Smooth muscle cell (in vitro differentiated cells): ENCODE measurements around the gene MT2A. TPM values are rescaled to one million over a fixed set of nuclear protein-coding genes. Genes with fewer than 3 reads are reported as not detected.

Experiments used
- DNase-seq: peaks from one replicate; lab custom pipeline; 2025; ENCODE audit not compliant: unreplicated experiment; lab: John Stamatoyannopoulos, UW
- H2AFZ ChIP-seq: fragments of 200-600 bp; sonication (generic); 2 replicates; pipeline ENCODE4 v1.6.0; 2016; ENCODE audit warnings: antibody characterized with exemption, low read depth, mild to moderate bottlenecking
- H3F3A ChIP-seq: fragments of 200-600 bp; sonication (generic); 2 replicates; pipeline ENCODE4 v1.6.0; 2017; ENCODE audit warnings: antibody characterized with exemption, low read depth
- H3K27ac ChIP-seq: fragments of 200-600 bp; sonication (generic); 2 replicates; pipeline ENCODE4 v1.5.1; 2016; ENCODE audit warnings: low read depth, mild to moderate bottlenecking
- H3K27me3 ChIP-seq: fragments of 200-600 bp; sonication (generic); 2 replicates; pipeline ENCODE4 v1.6.1; 2016; ENCODE audit warnings: low read depth, mild to moderate bottlenecking
- H3K36me3 ChIP-seq: fragments of 200-600 bp; sonication (generic); 2 replicates; pipeline ENCODE4 v1.5.1; 2016; ENCODE audit warnings: low read depth
- H3K4me1 ChIP-seq: fragments of 200-600 bp; sonication (generic); 2 replicates; pipeline ENCODE4 v1.5.1; 2016; ENCODE audit warnings: low read depth
- H3K4me2 ChIP-seq: fragments of 200-600 bp; sonication (generic); 2 replicates; pipeline ENCODE4 v1.6.0; 2016; ENCODE audit warnings: mild to moderate bottlenecking
- H3K4me3 ChIP-seq: fragments of 200-600 bp; sonication (generic); 2 replicates; pipeline ENCODE4 v1.5.1; 2016; ENCODE audit warnings: mild to moderate bottlenecking
- H3K79me2 ChIP-seq: fragments of 200-600 bp; sonication (generic); 2 replicates; pipeline ENCODE4 v1.6.0; 2016; ENCODE audit warnings: low read depth, mild to moderate bottlenecking
- H3K9ac ChIP-seq: fragments of 200-600 bp; sonication (generic); 2 replicates; pipeline ENCODE4 v1.6.0; 2016; ENCODE audit warnings: low read depth
- H3K9me3 ChIP-seq: fragments of 200-600 bp; sonication (generic); replicated peaks from 2 replicates; pipeline ENCODE4 v1.5.1; 2016; ENCODE audit warnings: low read depth
- H4K20me1 ChIP-seq: fragments of 200-600 bp; sonication (generic); 2 replicates; pipeline ENCODE4 v1.6.0; 2016; ENCODE audit warnings: low read depth
- WGBS: methylation state at CpG from one replicate; pipeline ENCODE4 v1.1.7; 2016; ENCODE audit warnings: low lambda C conversion rate; 5-methylcytosine and 5-hydroxymethylcytosine counted together
- polyA plus RNA-seq: library from polyadenylated mRNA; unstranded; fragments of >200 nt; fragmentation: Nextera tagmentation; extraction: Ambion mirVana; gene quantifications from 2 replicates; pipeline ENCODE4 v1.2.1, GENCODE V29; 2016
- total RNA-seq: library from RNA; depleted of rRNA; stranded (reverse); fragments of >200 nt; gene quantifications from 2 replicates; pipeline ENCODE4 v1.2.3, GENCODE V29; 2014
- TF ChIP-seq, protein P1 (sequence below): fragments of 200-600 bp; sonication (generic); IDR thresholded peaks from 2 replicates; pipeline ENCODE4 v1.5.1; 2017; ENCODE audit warnings: borderline replicate concordance, mild to moderate bottlenecking, antibody characterized with exemption; ENCODE audit not compliant: insufficient read depth, poor library complexity, severe bottlenecking

Gene MT2A
- total and polyA plus RNA-seq, 2 experiments from 2014 or later: 14.8 to 225 TPM

DNA sequence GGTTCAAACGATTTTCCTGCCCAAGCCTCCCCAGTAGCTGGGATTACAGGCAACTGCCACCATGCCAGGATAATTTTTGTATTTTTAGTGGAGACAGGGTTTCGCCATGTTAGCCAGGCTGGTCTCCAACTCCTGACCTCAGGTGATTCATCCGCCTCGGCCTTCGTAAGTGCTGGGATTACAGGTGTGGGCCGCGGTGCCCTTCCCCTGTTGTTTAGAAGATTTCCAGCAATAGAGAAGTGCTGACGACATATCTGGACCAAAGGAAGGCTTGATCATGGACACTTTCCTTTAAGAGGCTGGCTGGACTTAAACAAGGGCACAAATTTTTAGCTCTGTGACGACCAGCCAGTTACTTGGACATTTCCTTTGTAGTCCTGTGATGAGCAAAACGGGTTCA, 22.8 kb downstream of the MT2A start:
- no peaks in the 10 kb centered on the region for H4K20me1 ChIP-seq
- peaks cover 3% of the 10 kb centered on the region for H3F3A ChIP-seq
- H3K4me3 ChIP-seq: no peak overlapping the region
- no peak overlapping the region for H3K27ac ChIP-seq
- H2AFZ ChIP-seq: no peak overlapping the region
- no peak for DNase-seq
- H3K79me2 ChIP-seq: no peaks in the 10 kb centered on the region
- TF ChIP-seq, protein P1, sequence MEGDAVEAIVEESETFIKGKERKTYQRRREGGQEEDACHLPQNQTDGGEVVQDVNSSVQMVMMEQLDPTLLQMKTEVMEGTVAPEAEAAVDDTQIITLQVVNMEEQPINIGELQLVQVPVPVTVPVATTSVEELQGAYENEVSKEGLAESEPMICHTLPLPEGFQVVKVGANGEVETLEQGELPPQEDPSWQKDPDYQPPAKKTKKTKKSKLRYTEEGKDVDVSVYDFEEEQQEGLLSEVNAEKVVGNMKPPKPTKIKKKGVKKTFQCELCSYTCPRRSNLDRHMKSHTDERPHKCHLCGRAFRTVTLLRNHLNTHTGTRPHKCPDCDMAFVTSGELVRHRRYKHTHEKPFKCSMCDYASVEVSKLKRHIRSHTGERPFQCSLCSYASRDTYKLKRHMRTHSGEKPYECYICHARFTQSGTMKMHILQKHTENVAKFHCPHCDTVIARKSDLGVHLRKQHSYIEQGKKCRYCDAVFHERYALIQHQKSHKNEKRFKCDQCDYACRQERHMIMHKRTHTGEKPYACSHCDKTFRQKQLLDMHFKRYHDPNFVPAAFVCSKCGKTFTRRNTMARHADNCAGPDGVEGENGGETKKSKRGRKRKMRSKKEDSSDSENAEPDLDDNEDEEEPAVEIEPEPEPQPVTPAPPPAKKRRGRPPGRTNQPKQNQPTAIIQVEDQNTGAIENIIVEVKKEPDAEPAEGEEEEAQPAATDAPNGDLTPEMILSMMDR: no peak
- H3K9me3 ChIP-seq: no peaks in the 10 kb centered on the region
- H3K27me3 ChIP-seq: peaks cover 55% of the 10 kb centered on the region
- no peaks in the 10 kb centered on the region for H3K36me3 ChIP-seq
- WGBS: 69% methylated on average over 10 of the region's 10 CpGs
- no peak overlapping the region for H3K9ac ChIP-seq
- peaks cover 8% of the 10 kb centered on the region for H3K4me1 ChIP-seq
- no peak overlapping the region for H3K4me2 ChIP-seq

DNA sequence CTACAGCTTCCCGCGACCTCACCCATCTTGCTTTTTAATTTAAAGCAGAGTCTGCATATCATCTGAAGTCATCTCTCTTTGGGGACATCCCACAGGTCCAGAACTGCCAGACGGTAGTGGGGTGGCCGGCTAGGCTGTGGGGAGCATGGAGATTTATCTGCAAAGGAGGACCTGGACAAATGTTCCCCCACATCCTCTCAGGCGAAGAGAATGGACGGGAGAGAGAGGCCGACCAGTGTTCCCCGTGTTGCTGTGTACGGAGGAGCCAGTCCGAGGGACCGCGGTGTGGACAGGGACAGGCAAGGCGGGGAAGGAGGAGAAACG, 23.4 kb downstream of the MT2A start:
- Histone ChIP-seq H3K9me3 (no peaks in the 10 kb centered on the region), H3K27ac (no peak overlapping the region), H3K4me2 (peak overlapping the region; percentile 82), H3K9ac (no peak overlapping the region), H3K4me3 (peak overlapping the region; percentile 45), H3K36me3 (no peaks in the 10 kb centered on the region), H2AFZ (no peak overlapping the region), H3K79me2 (no peaks in the 10 kb centered on the region), H3K4me1 (peaks cover 6% of the 10 kb centered on the region), H3F3A (peaks cover 2% of the 10 kb centered on the region), H4K20me1 (no peaks in the 10 kb centered on the region), H3K27me3 (peaks cover 61% of the 10 kb centered on the region)
- TF ChIP-seq, protein P1: no peak
- WGBS: 17% methylated on average over 14 of the region's 14 CpGs
- DNase-seq: no peak

DNA sequence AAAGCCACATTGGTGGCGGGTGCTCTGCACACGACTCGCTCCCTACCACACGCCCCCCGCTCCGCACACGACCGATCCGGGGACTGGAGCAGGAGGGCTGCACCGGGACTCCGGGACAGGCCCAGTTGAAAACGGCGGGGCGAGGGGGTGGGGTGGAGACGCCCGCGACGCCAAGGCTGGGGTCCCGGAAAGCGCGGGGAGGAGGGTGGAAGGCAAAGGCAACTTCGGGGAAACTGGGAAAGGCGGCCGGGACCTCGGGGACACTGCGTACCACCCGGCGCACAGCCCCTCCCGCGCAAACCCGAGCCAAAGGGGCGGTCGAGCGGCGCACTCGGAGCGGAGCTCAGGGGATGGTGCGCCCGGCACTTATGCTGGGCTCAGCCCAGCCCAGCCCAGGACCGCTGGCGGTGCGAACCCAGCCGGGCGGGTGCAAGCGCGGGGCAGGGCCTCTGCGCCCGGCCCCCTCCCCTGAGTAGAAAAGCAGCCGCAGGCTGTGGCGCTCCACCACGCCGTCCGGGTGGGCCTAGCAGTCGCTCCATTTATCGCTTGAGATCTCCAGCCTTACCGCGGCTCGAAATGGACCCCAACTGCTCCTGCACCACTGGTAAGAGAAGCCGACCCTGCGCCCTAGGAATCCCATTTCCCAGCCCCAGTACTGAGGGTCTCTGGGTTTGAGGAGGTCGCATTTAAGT, 23.9 kb downstream of the MT2A start, which contains the start of gene MT1M:
Gene MT1M (plus strand): TSS at position 504 of the 692 bp plus-strand sequence. CDS start 73 bp downstream, at position 577.
- H3K9ac ChIP-seq: no peak within 1 kb of the TSS
- peak within 1 kb of the TSS; percentile 45 for H3K4me3 ChIP-seq
- no peak for DNase-seq
- H3K27ac ChIP-seq: no peak within 1 kb of the TSS
- no peak within 1 kb of the TSS for H2AFZ ChIP-seq
- H3K4me1 ChIP-seq: peaks cover 6% of the 10 kb centered on the region
- no peaks in the 10 kb centered on the region for H3K9me3 ChIP-seq
- H3K27me3 ChIP-seq: peaks cover 66% of the 10 kb centered on the region
- no peaks in the 10 kb centered on the region for H4K20me1 ChIP-seq
- peak within 1 kb of the TSS; percentile 82 for H3K4me2 ChIP-seq
- no peaks in the 10 kb centered on the region for H3K79me2 ChIP-seq
- TF ChIP-seq, protein P1: no peak
- no peaks in the 10 kb centered on the region for H3F3A ChIP-seq
- H3K36me3 ChIP-seq: no peaks in the 10 kb centered on the region
- WGBS: 1% methylated on average over 32 of the region's 61 CpGs

DNA sequence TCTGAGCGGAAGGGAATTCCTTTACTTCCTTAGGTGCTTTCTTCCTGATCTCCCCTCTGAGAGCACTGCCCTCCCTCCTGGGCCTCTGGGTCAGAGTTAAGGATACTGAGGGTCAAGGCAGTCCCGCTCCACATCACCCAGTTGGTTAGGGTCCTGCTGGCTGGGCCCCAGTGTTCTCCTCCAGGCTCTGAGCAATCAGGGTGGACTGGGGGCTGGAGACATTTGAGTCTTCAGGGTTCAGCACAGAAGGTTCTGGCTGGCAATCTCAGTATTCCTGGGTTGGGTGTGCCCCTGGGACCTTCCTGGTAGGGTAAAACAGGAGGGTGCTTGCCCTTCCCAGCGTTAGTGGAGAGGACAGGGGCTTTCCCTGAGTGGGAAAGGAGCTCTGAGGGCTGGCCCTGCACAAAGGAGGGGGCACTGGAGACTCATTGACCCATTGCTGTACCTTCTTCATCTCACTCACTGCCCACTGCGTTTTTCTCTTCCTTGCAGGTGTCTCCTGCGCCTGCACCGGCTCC, 24.5 kb downstream of the MT2A start:
- no peaks in the 10 kb centered on the region for H3F3A ChIP-seq
- H3K4me3 ChIP-seq: peak overlapping the region; percentile 45
- H3K27me3 ChIP-seq: peaks cover 72% of the 10 kb centered on the region
- no peaks in the 10 kb centered on the region for H3K9me3 ChIP-seq
- no peak overlapping the region for H3K9ac ChIP-seq
- H2AFZ ChIP-seq: no peak overlapping the region
- H4K20me1 ChIP-seq: no peaks in the 10 kb centered on the region
- DNase-seq: no peak
- 19% methylated on average over 6 of the region's 6 CpGs for WGBS
- H3K27ac ChIP-seq: no peak overlapping the region
- H3K79me2 ChIP-seq: no peaks in the 10 kb centered on the region
- peaks cover 7% of the 10 kb centered on the region for H3K4me1 ChIP-seq
- H3K4me2 ChIP-seq: peak overlapping the region; percentile 82
- no peaks in the 10 kb centered on the region for H3K36me3 ChIP-seq
- TF ChIP-seq, protein P1: no peak
